ENCODE measurements around the gene MSTO1.
"Not testable (repeated sequence)": the region's sequence is repeated elsewhere in the genome, so short reads cannot be mapped to it uniquely, and the experiment has no call there.

Gene MSTO1

GRCh38 chr1:155609515-155610256 lies at the start of gene MSTO1:
Gene MSTO1, plus strand, starts transcription at chr1:155610218. Its CDS starts 31 bp downstream, at chr1:155610249.
- peak; percentile 93 for DNase-seq

DNA sequence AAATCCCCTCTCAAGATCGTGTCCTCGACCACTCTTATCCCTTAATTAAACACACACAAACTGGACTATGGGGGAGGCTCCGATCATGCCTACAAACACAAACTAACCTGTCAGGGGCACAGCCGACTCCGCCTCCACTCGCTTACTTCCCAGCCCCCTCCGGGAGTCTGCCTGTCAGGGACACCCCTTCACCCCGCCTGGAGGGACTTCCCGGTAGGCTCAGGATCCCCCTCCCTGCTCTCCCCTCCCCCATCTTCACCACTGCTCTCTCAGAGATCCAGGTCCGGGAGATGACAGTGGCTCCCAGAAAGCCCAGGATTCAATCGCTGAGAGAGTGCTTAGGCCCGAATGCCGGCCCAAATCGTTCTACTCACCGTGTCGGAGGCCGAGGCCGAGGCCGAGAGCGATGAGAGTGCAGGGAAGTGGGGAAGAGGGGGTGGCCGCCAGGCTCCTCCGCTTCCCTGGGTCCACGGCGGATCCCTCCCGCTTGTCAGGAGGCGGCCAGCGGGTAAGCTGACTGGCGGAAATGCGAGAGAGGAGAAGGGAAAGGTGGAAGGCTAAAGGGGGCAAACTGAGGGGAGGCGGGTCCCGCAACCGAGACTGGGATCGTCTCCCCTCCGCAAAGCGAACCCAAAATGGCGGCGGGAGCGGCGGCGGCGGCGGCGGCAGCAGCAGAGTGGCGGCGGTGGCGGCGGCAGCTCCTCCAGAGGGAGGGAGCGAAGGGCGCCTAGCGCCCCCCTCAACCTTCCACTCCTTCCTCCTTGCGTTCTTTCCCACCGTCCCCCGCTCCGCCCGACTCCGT lies 48.0 kb upstream of the MSTO1 start:
- DNase-seq = peak; percentile 48

DNA sequence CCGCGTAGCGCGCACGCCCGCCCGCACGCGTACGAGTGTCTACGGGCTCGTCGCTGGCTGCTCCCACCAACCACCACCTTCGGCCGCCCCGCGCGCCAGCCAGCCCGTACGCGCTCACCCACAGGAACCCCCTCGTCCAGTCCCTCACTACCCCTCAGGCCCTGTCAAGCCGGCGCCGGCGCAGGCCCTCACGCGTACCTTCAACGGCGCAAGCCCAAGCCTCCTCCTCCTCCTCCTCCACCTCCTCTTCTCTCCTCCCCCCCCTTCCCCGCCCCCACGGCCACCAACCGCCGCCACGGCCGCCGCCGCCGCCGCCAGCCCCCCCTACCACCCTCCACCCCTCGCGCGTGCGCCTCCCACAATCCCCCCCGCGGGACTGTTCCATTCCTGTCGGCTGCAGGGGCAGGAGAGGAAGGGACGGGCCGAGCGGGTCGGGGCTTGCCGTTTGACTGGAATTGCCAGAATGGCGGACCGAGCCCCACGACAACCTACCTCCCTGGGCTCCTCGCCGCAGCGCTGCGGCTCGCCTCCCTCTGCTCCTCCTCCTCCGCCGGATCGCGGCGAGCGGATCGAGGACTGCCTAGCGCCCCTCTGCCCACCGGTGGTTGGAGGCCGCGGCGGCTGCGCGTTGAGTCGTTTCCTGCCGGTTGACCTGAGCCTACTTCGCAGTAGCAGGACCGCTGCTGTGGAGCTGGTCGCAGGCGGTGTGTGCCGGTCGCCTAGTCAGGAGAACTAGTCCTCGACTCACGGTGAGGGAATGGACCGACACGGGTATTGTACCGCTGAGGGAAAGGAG lies 47.2 kb upstream of the MSTO1 start, which contains the start of gene ASH1L:
Gene ASH1L, minus strand, starts transcription at position 223 of the 796 bp plus-strand sequence. CDS start 41,284 bp downstream, outside the sequence.
- peak; percentile 90 for DNase-seq

DNA sequence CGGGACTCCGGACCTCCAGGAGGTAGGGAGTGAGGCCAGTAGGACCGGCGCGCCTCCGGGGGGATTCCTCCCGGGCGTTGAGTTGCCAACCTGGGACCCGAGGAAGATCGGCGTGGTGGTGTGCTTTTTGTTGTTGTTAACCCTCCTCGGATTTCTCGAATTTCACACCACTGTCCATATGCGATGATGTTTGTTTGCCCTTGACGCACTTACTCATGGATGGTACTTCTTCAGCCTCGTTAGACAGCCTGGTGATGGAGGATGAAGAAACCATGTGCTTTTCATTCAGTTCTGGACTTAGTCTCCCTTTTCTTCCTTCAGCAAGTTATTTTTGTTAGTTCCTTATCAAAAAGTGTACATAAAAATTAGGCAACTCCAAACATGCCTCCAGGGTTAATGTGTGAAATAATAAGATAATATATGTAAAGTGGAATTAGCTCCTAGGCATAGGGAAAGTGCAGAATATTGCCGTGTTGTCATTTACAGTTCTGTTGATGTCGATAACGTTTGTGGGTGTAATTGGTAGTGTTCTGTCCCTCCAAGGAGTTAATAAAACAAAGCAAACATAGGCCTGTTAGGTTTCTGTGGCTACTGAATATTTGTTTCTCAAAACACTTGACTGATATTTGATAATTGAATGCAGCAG lies 46.5 kb upstream of the MSTO1 start:
- not testable (repeated sequence) for DNase-seq

DNA sequence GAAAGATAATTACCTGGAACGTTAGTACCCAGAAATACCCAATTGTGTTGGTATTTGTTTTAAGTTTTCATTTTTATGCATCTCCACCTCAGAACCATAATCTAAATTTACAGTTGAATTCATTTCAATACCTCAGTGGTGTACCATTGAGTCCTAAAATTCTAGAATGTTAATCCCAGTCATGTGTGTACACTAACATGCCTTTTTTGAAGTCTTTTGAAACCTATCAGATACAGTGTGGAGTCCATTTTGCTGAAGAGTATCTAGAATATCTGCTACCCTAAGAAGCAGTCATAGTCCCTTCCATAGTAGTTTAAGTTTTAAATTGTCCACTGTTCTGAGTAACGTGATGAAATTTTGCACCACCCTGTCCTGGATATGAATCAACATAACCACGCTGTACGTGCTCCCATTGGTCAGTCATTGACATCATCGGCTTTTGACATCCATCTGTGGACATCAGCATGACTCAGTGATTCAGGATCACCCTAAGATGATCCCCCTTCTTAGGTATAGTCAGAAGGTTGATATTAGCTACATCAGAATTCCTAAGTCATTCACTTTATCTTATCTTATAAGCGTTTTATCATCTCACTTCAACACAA lies 39.9 kb upstream of the MSTO1 start:
- no peak for DNase-seq

- DNase-seq = no peak
Observed at GRCh38 chr1:155570593-155570990, 39.4 kb upstream of the MSTO1 start.

DNA sequence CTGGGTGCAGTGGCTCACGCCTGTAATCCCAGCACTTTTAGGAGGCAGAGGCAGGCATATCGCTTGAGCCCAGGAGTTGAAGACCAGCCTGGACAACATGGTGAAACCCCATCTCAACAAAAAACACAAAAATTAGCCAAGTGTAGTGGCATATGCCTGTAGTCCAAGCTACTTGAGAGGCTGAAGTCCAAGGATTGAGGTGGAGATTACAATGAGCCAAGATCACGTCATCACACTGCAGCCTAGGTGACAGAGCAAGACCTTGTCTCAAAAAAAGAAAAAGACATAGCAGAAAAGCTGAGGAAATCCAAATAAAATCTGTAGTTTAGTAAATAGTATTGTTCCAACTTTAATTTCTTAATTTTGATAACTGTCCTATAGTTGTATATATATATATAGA lies 35.9 kb upstream of the MSTO1 start:
- DNase-seq = no peak

DNA sequence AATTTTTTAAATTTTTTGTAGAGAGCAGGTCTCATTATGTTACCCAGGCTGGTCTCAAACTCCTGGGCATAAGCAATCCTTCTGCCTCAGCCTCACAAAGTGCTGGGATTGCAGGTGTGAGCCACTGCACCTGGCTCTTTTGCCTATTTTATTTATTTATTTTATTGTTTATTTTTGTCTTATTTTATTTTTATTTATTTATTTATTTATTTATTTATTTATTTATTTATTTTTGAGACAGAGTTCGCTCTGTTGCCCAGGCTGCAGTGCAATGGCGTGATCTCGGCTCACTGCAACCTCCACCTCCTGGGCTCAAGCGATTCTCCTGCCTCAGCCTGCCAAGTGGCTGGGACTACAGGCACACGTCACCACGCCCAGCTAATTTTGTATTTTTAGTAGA lies 34.4 kb upstream of the MSTO1 start:
- not testable (repeated sequence) for DNase-seq

- not testable (repeated sequence) for DNase-seq
Observed at GRCh38 chr1:155583846-155584245, 26.2 kb upstream of the MSTO1 start.

GRCh38 chr1:155589282-155589681 lies 20.7 kb upstream of the MSTO1 start:
- not testable (repeated sequence) for DNase-seq

- not testable (repeated sequence) for DNase-seq
Observed at GRCh38 chr1:155590516-155591247, 19.3 kb upstream of the MSTO1 start.

GRCh38 chr1:155591770-155592169 lies 18.2 kb upstream of the MSTO1 start:
- no peak for DNase-seq

GRCh38 chr1:155595877-155596474 lies 14.0 kb upstream of the MSTO1 start:
- DNase-seq = not testable (repeated sequence)

GRCh38 chr1:155596864-155597263 lies 13.2 kb upstream of the MSTO1 start:
- no peak for DNase-seq

DNA sequence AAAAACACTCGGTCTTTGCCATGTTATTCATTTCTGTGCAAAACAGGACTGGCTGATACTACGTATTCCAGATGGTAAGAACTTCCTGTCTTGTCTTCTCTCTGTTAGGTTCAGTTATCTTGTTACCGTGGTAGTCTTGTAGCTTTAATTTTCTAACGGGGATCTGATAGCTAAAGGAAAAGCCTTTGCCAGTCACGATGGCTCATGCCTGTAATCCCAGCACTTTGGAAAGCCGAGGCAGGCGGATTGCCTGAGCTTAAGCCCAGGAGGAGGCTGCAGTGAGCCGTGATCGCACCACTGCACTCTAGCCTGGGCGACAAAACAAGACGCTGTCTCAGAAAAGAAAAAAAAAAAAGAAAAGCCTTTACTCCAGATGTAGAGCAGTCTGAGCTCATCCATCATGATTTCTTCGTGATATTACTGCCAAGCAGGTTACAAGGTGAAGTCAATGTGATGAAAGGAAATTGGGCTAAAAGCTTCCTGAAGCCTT lies 11.1 kb upstream of the MSTO1 start:
- DNase-seq = no peak

DNA sequence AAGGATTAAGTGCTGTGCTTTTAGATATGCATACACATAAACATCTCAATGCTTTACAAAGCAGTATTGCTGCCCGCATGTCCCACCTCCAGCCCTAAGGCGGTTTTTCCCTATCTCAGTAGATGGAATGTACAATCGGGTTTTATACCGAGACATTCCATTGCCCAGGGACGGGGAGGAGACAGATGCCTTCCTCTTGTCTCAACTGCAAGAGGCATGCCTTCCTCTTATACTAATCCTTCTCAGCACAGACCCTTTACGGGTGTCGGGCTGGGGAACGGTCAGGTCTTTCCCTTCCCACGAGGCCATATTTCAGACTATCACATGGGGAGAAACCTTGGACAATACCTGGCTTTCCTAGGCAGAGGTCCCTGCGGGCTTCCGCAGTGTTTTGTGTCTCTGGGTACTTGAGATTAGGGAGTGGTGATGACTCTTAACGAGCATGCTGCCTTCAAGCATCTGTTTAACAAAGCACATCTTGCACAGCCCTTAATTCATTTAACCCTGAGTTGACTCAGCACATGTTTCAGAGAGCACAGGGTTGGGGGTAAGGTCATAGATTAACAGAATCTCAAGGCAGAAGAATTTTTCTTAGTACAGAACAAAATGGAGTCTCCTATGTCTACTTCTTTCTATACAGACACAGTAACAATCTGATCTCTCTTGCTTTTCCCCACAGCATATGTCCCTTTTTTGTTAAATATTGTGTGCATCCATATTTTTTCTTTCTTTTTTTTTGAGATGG lies 10.0 kb upstream of the MSTO1 start:
- DNase-seq = peak; percentile 35

GRCh38 chr1:155607708-155608107 lies 2.3 kb upstream of the MSTO1 start:
- no peak for DNase-seq

DNA sequence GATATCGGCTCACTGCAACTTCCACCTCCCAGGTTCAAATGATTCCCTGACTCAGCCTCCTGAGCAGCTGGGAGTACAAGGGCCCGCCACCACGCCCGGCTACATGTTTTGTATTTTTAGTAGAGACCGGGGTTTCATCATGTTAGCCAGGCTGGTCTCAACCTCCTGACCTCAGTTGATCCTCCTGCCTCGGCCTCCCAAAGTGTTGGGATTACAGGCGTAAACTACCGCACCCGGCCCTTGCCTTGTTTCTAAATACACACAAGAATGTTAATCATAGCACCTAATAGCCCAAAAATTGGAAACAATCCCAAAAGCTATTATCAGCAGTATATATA lies 1.2 kb upstream of the MSTO1 start:
- DNase-seq = no peak

- not testable (repeated sequence) for DNase-seq
Observed at GRCh38 chr1:155610257-155610647, 234 bp downstream of the MSTO1 start.

- not testable (repeated sequence) for DNase-seq
Observed at GRCh38 chr1:155613226-155613625, 3.2 kb downstream of the MSTO1 start.

Measured in T1000 (cell line).